Measurements from ENCODE around the gene APEH.

DNA sequence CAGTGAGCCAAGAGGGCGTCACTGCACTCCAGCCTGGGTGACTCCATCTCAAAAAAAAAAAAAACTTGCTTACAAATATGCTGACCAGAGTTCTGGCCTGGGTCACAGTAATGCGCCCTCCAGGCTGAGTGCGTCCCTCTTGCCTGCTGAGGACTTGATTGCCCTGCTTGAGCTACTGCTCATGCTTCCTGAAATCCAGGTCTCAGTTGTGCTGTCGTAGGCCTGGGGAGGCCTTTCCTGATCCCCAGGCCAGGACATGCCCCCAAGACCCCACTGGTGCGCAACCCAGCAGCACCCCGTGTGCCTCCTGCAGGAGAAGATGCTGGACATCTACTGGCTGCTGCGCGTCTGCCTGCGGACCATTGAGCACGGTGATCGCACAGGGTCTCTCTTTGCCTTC lies 38.0 kb downstream of the APEH start:
- TF ChIP-seq ZNF589 (CRISPR knock-in tag; conservative IDR thresholded peaks at IDR 0.05) (no peak), POLR2A (IDR thresholded peaks at IDR 0.05; ENCODE audit: insufficient read depth in 1 of 2, low read depth in 2 of 2, low read length in 2 of 2) (no peak), SUZ12 (IDR thresholded peaks at IDR 0.05; ENCODE audit: low read depth, low read length) (no peak), ZNF768 (CRISPR knock-in tag; IDR thresholded peaks at IDR 0.05) (no peak)
- TF ChIP-seq, protein P1, sequence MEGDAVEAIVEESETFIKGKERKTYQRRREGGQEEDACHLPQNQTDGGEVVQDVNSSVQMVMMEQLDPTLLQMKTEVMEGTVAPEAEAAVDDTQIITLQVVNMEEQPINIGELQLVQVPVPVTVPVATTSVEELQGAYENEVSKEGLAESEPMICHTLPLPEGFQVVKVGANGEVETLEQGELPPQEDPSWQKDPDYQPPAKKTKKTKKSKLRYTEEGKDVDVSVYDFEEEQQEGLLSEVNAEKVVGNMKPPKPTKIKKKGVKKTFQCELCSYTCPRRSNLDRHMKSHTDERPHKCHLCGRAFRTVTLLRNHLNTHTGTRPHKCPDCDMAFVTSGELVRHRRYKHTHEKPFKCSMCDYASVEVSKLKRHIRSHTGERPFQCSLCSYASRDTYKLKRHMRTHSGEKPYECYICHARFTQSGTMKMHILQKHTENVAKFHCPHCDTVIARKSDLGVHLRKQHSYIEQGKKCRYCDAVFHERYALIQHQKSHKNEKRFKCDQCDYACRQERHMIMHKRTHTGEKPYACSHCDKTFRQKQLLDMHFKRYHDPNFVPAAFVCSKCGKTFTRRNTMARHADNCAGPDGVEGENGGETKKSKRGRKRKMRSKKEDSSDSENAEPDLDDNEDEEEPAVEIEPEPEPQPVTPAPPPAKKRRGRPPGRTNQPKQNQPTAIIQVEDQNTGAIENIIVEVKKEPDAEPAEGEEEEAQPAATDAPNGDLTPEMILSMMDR (CRISPR knock-in tag; IDR thresholded peaks at IDR 0.05): no peak
